ENCODE measurements around the gene SLC6A16.
A peak's percentile ranks its signal among the peaks of the same experiment; 100 is the strongest.
"Not testable (repeated sequence)": the region's sequence is repeated elsewhere in the genome, so short reads cannot be mapped to it uniquely, and the experiment has no call there.

SLC6A16 gene

DNA sequence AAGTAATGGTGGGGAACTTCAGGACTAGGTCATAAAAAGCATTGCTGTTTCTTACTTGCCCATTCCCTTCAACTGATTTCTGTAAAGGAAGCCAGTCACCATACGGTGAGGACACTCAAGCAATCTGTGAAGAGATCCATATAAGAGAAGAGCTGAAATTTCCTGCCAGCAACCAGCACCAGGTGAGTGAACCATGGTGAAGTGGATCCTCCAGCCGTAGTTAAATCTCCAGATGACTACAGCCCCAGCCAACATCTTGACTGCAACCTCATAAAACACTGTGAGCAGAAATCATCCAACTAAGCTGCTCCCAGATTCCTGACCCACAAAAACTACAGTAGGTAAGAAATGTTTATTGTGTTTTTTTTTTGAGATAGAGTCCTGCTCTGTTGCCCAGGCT, 3.8 kb upstream of the SLC6A16 start:
- no peak for DNase-seq

- no peak for DNase-seq
These were observed 3.0 kb upstream of the SLC6A16 start for GRCh38 chr19:49327878-49328544.

DNA sequence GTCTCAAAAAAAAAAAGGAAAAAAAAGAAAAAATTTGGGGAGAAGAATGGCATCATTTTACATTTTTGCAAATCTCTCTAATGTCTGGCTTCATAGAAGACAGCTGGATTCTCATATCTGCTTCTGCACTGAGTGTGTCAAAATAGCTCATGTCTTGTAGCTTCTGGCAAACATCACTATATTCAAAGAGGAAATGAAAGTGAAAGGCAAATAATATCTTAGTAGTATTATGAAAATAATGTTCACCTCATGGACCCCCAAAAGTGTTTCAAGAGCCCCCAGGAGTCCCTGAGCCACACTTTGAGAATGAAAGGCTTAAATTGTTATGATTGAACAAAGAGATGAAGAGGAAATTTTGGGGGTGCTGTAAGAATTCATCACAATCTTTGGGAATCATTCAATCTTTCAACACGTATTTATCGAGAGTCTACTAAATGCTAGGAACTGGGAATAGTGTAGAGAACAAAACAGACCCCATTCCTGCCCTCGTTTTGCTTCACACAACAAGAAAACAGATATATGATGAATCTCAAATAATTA, 1.2 kb upstream of the SLC6A16 start:
- no peak for DNase-seq

- not testable (repeated sequence) for DNase-seq
These were observed 765 bp upstream of the SLC6A16 start for GRCh38 chr19:49325756-49326155.

- no peak for DNase-seq
These were observed 6.7 kb downstream of the SLC6A16 start for GRCh38 chr19:49318296-49318695.

GRCh38 chr19:49316284-49316683, 8.7 kb downstream of the SLC6A16 start:
- no peak for DNase-seq

GRCh38 chr19:49315111-49315510, 9.9 kb downstream of the SLC6A16 start:
- peak; percentile 18 for DNase-seq

GRCh38 chr19:49309087-49309486, 15.9 kb downstream of the SLC6A16 start:
- no peak for DNase-seq

DNA sequence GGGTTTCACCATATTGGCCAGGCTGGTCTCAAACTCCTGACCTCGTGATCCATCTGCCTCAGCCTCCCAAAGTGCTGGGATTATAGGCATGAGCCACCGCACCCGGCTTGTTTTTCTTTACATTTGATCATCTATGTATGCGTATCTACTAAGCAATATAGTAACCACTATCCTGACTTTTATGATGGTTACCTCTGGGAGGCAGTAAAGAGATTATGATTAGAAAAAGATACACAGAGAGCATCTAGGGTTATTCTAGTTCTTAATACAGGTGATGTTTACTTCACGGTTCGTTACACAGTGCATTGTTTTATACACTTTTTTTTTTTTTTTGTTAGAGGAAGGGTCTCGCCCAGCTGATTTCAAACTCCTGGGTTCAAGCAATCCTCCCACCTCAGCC, 18.3 kb downstream of the SLC6A16 start:
- DNase-seq = not testable (repeated sequence)

GRCh38 chr19:49301866-49302252, 23.1 kb downstream of the SLC6A16 start:
- no peak for DNase-seq

- DNase-seq = no peak
These were observed 23.7 kb downstream of the SLC6A16 start for GRCh38 chr19:49301165-49301865.

DNA sequence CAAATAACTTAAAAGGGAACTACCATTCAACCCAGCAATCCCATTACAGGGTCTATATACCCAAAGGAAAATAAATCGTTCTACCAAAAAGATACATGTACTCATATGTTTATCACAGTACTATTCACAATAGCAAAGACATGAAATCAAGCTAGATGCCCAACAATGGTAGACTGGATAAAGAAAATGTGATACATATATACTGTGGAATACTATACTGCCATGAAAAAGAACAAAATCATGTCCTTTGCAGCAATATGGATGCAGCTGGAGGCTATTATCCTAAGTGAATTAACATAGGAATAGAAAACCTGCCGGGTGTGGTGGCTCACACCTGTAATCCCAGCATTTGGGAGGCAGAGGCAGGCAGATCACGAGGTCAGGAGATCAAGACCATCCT, 26.3 kb downstream of the SLC6A16 start:
- DNase-seq = not testable (repeated sequence)

GRCh38 chr19:49297403-49297802, 27.6 kb downstream of the SLC6A16 start:
- DNase-seq = no peak

DNA sequence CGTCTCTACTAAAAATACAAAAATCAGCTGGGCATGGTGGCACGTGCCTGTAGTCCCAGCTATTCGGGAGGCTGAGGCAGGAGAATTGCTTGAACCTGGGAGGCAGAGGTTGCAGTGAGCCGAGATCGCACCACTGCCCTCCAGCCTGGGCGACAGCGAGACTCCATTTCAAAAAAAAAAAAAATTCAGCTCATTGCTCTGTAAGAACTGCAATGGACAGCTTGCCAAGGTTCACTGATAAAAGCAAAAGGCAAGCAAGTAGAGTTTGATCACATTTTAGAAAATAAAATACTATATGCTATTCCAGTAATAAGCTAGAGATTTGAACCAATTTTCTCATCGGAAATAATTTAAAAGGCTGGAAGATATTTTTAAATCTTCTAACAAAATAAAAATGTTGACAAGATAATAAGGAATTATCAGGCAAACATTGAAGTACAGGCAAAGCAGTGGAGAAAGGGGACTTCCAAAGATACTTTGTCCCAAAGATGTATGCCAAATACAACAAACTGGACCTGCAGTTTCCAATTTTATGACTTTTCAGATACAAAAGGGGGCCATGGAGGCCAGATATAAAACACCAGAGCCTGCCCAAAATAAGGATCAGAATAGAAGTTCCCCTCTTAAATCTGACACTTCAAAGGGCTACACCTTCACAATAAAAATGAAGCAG, 29.6 kb downstream of the SLC6A16 start:
- no peak for DNase-seq

DNA sequence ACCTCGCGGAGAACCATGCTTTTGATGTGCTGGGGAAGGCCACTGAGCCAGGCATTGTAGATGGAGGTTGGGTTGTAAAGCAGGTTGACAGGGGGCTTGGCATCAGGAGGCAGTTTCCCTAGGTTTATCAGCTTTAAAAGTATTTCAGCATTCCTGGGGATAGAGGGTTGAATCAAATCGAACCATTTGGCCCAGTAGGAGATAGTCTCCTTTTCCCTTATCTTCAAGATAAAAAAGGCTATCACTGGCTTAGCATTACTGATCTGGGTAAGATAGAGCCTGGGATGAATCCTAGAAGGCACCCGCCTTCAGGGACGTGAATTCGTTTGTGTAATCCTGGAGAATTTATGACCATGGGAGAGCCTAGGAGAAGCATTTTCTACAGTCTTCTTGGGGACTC, 30.6 kb downstream of the SLC6A16 start:
- no peak for DNase-seq

DNA sequence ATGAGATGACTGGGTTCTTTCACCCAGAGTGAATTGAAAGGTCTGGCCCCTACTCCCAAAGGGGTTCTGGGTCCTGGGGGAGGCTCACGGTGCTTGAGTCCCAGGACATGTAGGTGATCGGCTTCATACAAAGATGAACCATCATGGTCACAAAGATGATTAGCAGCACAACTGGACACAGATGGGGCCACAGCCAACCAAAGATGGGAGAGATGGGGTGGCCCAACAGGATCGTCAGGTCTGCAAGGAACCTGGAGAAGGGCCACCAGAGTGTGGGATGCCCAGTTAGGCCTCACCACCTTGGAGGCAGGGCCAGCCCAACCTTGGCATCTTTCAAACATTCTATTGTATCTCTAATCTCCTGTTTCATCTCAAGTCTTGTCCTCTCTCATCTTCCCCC, 34.5 kb downstream of the SLC6A16 start:
- DNase-seq = no peak

DNA sequence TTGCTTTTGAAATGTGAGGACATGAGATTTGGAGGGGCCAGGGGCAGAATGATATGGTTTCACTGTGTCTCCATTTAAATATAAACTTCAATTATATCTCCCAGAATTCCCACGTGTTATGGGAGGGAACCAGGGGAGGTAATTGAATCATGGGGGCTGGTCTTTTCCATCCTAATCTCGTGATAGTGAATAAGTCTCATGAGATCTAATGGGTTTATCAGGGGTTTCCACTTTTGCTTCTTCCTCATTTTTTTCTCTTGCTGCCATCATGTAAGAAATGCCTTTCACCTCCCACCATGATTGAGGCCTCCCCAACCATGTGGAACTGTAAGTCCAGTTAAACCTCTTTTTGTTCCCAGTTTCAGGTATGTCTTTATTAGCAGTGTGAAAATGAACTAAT, 35.7 kb downstream of the SLC6A16 start:
- not testable (repeated sequence) for DNase-seq

GRCh38 chr19:49288205-49288604, 36.8 kb downstream of the SLC6A16 start:
- DNase-seq = not testable (repeated sequence)

- DNase-seq = no peak
These were observed 37.7 kb downstream of the SLC6A16 start for GRCh38 chr19:49287141-49287770.

GRCh38 chr19:49282184-49282583, 42.8 kb downstream of the SLC6A16 start:
- DNase-seq = no peak

GRCh38 chr19:49272204-49272603, 52.8 kb downstream of the SLC6A16 start:
- no peak for DNase-seq

DNA sequence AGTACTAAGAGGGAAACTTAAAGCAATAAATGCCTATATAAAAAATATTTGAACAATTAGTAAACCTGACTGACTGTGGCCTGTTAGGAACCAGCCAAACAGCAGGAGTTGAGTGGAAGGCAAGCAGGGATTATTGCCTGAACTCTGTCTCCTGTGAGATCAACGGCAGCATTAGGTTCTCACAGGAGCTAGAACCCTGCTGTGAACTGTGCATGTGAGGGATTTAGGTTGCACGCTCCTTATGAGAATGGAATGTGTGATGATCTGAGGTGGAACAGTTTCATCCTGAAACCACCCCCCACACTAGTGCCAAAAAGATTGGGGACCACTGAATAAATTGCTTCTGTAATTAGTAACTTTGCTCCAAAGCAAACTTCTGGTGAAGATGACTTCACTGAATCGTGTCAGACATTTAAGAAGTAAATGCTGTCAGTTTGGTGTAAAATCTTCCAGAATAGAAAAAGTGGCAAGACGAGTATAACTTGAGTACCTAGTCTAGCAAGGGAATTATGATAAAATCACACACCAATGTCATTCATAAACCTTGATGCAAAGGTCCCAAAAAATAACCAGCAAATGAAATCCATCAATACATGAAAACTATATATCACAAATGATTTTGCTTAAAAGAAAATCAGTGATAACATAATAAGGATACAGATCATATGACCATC, 53.8 kb downstream of the SLC6A16 start:
- no peak for DNase-seq

DNA sequence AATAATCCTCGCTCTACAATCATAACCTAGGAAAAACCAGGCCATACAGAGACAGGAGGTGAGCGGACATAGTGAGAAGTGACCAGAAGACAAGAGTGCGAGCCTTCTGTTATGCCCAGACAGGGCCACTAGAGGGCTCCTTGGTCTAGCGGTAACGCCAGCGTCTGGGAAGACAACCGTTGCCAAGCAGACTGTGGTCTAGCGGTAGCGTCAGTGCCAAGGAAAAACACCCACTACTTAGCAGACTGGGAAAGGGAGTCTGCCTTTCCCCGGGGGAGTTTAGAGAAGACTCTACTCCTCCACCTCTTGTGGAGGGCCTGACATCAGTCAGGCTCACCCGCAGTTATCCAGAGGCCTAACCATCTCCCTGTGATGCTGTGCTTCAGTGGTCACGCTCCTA, 58.6 kb downstream of the SLC6A16 start:
- peak; percentile 32 for DNase-seq
